Testis (tissue), 3 donors: ENCODE results near the gene SLC16A2. TPM values are rescaled to one million over a fixed set of nuclear protein-coding genes. Genes with fewer than 3 reads are reported as not detected.

Experiments used
- DNase-seq: peaks from one replicate; pipeline ENCODE4 v3.0.0-alpha.2; 2019
- H3K27ac ChIP-seq, 2 donors: fragments of 200-600 bp; sonication (generic); one replicate each; pipeline ENCODE4 v1.5.1; 2019
- H3K27me3 ChIP-seq: fragments of 200-600 bp; sonication (generic); one replicate; pipeline ENCODE4 v1.5.1; 2019
- H3K36me3 ChIP-seq: fragments of 200-600 bp; sonication (generic); one replicate; pipeline ENCODE4 v1.5.1; 2017; ENCODE audit warnings: low read depth; ENCODE audit errors: missing control alignments
- H3K4me1 ChIP-seq: fragments of 200-600 bp; sonication (generic); one replicate; pipeline ENCODE4 v1.5.1; 2019
- H3K4me3 ChIP-seq, 2 donors: fragments of 200-600 bp; sonication (generic); one replicate each; pipeline ENCODE4 v1.5.1; 2017 to 2019
- H3K9me3 ChIP-seq: fragments of 200-600 bp; sonication (generic); one replicate; pipeline ENCODE4 v1.5.1; 2017
- CTCF ChIP-seq, 3 experiments: fragments of 450-650 bp in 2 of 3; fragments of 200-600 bp in 1 of 3; sonication (generic) in 1 of 3; IDR thresholded peaks; one replicate each; pipeline ENCODE4 v1.5.1; 2016 to 2019; ENCODE audit warnings: antibody characterized with exemption in 3 of 3, mild to moderate bottlenecking in 2 of 3, moderate library complexity in 1 of 3
- POLR2A ChIP-seq: fragments of 450-650 bp; IDR thresholded peaks from one replicate; pipeline ENCODE4 v1.6.1; 2017; ENCODE audit warnings: antibody characterized with exemption, mild to moderate bottlenecking, moderate library complexity
- WGBS, 2 donors: methylation state at CpG; one replicate each; pipeline ENCODE4 v1.1.5; 2018; 5-methylcytosine and 5-hydroxymethylcytosine counted together
- intact Hi-C: fragments of 100-400 bp; cut with DNase I; formaldehyde crosslinking; loops from one replicate; pipeline ENCODE4 v1.15.1; 2023; ENCODE audit warnings: low total_unique reads
- polyA plus RNA-seq: library from polyadenylated mRNA; stranded (reverse); fragments of 350-450 nt; fragmentation: Illumina TruSeq; extraction: RNeasy Lipid Tissue Mini Kit (QIAGEN cat#74804); gene quantifications from one replicate; pipeline ENCODE4 v1.2.3, GENCODE V29; 2014; ENCODE audit warnings: low read depth, low replicate concordance; ENCODE audit not compliant: insufficient read depth
- total RNA-seq, 2 donors: library from RNA; depleted of rRNA; stranded (reverse); fragments of >200 nt; gene quantifications; one replicate each; pipeline ENCODE4 v1.2.3, GENCODE V29; 2016

The SLC16A2 gene
- total and polyA plus RNA-seq, 3 donors from 2014 or later: 2.6 to 6.7 (median 3.2) TPM

DNA sequence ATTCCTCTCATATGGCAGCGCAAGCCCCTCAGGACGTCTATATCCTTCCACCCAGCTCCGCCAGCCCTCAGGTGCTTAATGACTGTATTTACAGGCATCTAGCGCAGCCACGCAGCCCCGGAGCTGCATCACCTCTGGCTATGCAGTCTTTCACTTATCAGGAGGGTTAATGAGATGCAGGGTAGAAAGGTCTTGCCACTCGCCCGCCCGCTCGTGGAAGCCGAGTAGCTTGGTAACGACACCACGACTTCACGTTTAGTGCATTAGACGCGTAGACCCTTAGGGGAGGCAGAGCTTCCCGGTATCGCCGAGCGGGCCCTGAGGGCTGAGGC is 1.5 kb upstream of the SLC16A2 start:
- Histone ChIP-seq H3K4me1 (no peaks in the 10 kb centered on the region), H3K36me3 (no peaks in the 10 kb centered on the region), H3K9me3 (no peaks in the 10 kb centered on the region), H3K27ac (no peak overlapping the region), H3K4me3 (peak overlapping the region; percentile 26 to 56), H3K27me3 (no peaks in the 10 kb centered on the region)
- TF ChIP-seq CTCF (IDR thresholded peaks at IDR 0.05) (no peak), POLR2A (no peak)
- WGBS, 2 donors: 12% methylated on average over 19 of the region's 20 CpGs; no CpG with 5 or more reads in 1 of the 2 donors
- DNase-seq: peak; percentile 13
- intact Hi-C loops: no loop called here

- H3K4me3 ChIP-seq: peak overlapping the region; percentile 26 to 56
- no peaks in the 10 kb centered on the region for H3K27me3 ChIP-seq
- peak; percentile 49 for DNase-seq
- 0% methylated on average over 4 of the region's 54 CpGs; no CpG with 5 or more reads in 1 of the 2 donors for WGBS, 2 donors
- no peaks in the 10 kb centered on the region for H3K9me3 ChIP-seq
- intact Hi-C loops: no loop called here
- no peaks in the 10 kb centered on the region for H3K4me1 ChIP-seq
- H3K27ac ChIP-seq: peak overlapping the region; percentile 80 to 83
- TF ChIP-seq CTCF (IDR thresholded peaks at IDR 0.05) (no peak), POLR2A (no peak)
- H3K36me3 ChIP-seq: no peaks in the 10 kb centered on the region
Measured at GRCh38 chrX:74420196-74421035, 877 bp upstream of the SLC16A2 start.

GRCh38 chrX:74421740-74422352 is 553 bp downstream of the SLC16A2 start:
- no peak for DNase-seq
- H3K27me3 ChIP-seq: no peaks in the 10 kb centered on the region
- 0 to 2% methylated on average over 10 to 35 of the region's 46 CpGs for whole genome bisulfite sequencing, 2 donors
- peak overlapping the region; percentile 13 to 56 for H3K4me3 ChIP-seq
- intact Hi-C loops: no loop called here
- no peaks in the 10 kb centered on the region for H3K36me3 ChIP-seq
- H3K9me3 ChIP-seq: no peaks in the 10 kb centered on the region
- no peaks in the 10 kb centered on the region for H3K4me1 ChIP-seq
- H3K27ac ChIP-seq: no peak overlapping the region
- no peak for TF ChIP-seq POLR2A
- no peak for TF ChIP-seq CTCF (IDR thresholded peaks at IDR 0.05)

DNA sequence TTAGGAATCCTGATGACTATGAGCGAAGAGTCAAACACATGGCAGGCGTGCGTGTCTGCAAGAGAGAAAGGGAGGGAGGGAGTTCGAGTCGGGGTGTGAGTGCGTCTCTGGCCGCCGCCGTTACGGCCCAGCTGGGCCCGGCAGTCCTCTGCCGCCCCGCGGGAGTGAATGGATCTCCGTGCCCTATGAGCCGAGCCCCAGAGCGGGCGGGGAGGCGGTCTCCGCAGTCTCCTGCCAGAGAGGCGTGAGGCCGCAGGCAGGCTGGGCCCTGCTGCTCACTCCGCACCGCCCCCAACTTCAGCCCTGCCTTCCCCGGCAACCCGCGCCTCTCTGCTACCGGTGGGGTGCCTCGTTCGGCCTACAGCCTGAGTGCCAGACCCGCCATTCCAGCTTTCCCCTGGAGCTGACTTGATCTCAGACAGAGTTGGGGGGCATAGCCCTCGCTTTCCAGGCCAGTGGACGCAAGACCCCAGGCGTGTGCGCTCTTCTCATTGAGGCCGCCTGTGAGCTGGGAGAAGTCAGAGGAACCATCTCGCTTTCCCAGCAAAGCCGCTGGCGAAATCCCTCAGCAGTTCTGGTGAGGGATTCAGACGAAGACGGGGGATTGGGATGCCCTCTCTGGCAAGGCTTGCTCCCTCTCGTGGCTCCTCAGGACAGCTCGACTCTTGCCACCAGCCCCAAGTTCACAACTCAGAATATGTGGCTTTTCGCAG is 1.4 kb downstream of the SLC16A2 start:
- Histone ChIP-seq H3K27me3 (no peaks in the 10 kb centered on the region), H3K4me3 (peak overlapping the region; percentile 13 to 36), H3K36me3 (no peaks in the 10 kb centered on the region), H3K4me1 (no peaks in the 10 kb centered on the region), H3K27ac (no peak overlapping the region), H3K9me3 (no peaks in the 10 kb centered on the region)
- peak; percentile 54 for DNase-seq
- TF ChIP-seq POLR2A: no peak
- no peak for TF ChIP-seq CTCF (IDR thresholded peaks at IDR 0.05)
- intact Hi-C loops: no loop called here
- 5 to 10% methylated on average over 9 to 29 of the region's 44 CpGs for WGBS, 2 donors
